GM12878 (cell line): ENCODE results near the gene SCARB1. TPM values are rescaled to one million over a fixed set of nuclear protein-coding genes. Genes with fewer than 3 reads are reported as not detected.

ENCODE experiments used
- ATAC-seq: fragments of 200-7000 bp; cut with Tn5 transposase; 3 replicates; pipeline ENCODE4 v1.9.1; 2020; ENCODE audit warnings: mild to moderate bottlenecking, moderate library complexity
- BruUV-seq: library from RNA; stranded (reverse); fragments of 400-500 nt; replicated peaks from 2 replicates; lab custom pipeline; 2021; lab: Mats Ljungman, UMichigan
- CTCF ChIA-PET: fragments of 300-600 bp; sonication (Branson Sonifier 250); formaldehyde crosslinking; extraction: SDS; loops from one replicate; lab custom pipeline; 2021; ENCODE audit warnings: inconsistent platforms; lab: Yijun Ruan, JAX
- POLR2A ChIA-PET: fragments of 350-600 bp; formaldehyde crosslinking; extraction: SDS; loops from one replicate; lab custom pipeline; 2021; ENCODE audit warnings: inconsistent platforms; lab: Charles Lee
- RAD21 ChIA-PET: fragments of 300-600 bp; sonication (Branson Sonifier 250); formaldehyde crosslinking; loops from one replicate; lab custom pipeline; 2023; ENCODE audit warnings: antibody characterized with exemption; ENCODE audit not compliant: unreplicated experiment; lab: Charles Lee
- SMC1A ChIA-PET: fragments of 300-600 bp; sonication (Branson Sonifier 250); formaldehyde crosslinking; loops from one replicate; lab custom pipeline; 2023; ENCODE audit not compliant: unreplicated experiment, uncharacterized antibody; lab: Charles Lee
- DNase-seq: peaks from one replicate; pipeline ENCODE4 v3.0.0-alpha.2; 2011; ENCODE audit warnings: low read depth, low spot score
- FAIRE-seq: peaks from 3 replicates; lab custom pipeline; 2011; peaks lifted over from hg19 to GRCh38; lab: Jason Lieb, UNC
- H2AFZ ChIP-seq: 2 replicates; pipeline ENCODE4 v1.6.0; 2011; ENCODE audit warnings: low read depth, low read length, control low read depth; ENCODE audit not compliant: control insufficient read depth
- H3K27ac ChIP-seq: 2 replicates; pipeline ENCODE4 v1.5.1; 2011; ENCODE audit warnings: control low read depth; ENCODE audit not compliant: control insufficient read depth, insufficient read depth
- H3K27me3 ChIP-seq, 2 experiments: replicated peaks in 1 of 2; 2 replicates each; pipeline versions ENCODE4 v1.6.0 to v1.6.1; 2011; ENCODE audit warnings: low read length in 1 of 2; ENCODE audit not compliant: control insufficient read depth in 2 of 2, insufficient read depth in 2 of 2
- H3K36me3 ChIP-seq, 2 experiments: 2 replicates each; pipeline ENCODE4 v1.5.1; 2011; ENCODE audit warnings: low read length in 1 of 2; ENCODE audit not compliant: control insufficient read depth in 2 of 2, insufficient read depth in 2 of 2
- H3K4me1 ChIP-seq: 2 replicates; pipeline ENCODE4 v1.6.1; 2011; ENCODE audit warnings: mild to moderate bottlenecking, low read length, moderate library complexity, mixed read lengths; ENCODE audit not compliant: control insufficient read depth, insufficient read depth
- H3K4me2 ChIP-seq: 2 replicates; pipeline ENCODE4 v1.6.0; 2011; ENCODE audit warnings: control low read depth; ENCODE audit not compliant: control insufficient read depth, insufficient read depth
- H3K4me3 ChIP-seq: fragments of 200-600 bp; sonication (generic); 2 replicates; pipeline ENCODE4 v1.5.1; 2016
- H3K79me2 ChIP-seq: 2 replicates; pipeline ENCODE4 v1.6.0; 2011; ENCODE audit warnings: low read length; ENCODE audit not compliant: control insufficient read depth, insufficient read depth
- H3K9ac ChIP-seq: 2 replicates; pipeline ENCODE4 v1.8.0; 2011; ENCODE audit warnings: low read length, control low read depth, mixed read lengths; ENCODE audit not compliant: control insufficient read depth, insufficient read depth
- H3K9me3 ChIP-seq: replicated peaks from 3 replicates; pipeline ENCODE4 v1.5.1; 2011; ENCODE audit warnings: mild to moderate bottlenecking, low read length; ENCODE audit not compliant: control insufficient read depth, insufficient read depth
- H4K20me1 ChIP-seq: 2 replicates; pipeline ENCODE4 v1.6.0; 2011; ENCODE audit not compliant: control insufficient read depth, insufficient read depth
- EGR1 ChIP-seq, 2 experiments: IDR thresholded peaks; 1 replicate in 1 of 2; 2 replicates in 1 of 2; pipeline ENCODE4 v1.6.1; 2011 to 2012; ENCODE audit warnings: low read depth in 2 of 2, low read length in 2 of 2, borderline replicate concordance in 1 of 2, mild to moderate bottlenecking in 1 of 2, moderate library complexity in 1 of 2
- HDAC2 ChIP-seq: fragments of 200-600 bp; sonication (generic); IDR thresholded peaks from 2 replicates; pipeline ENCODE4 v1.6.1; 2017
- KAT2A ChIP-seq: conservative IDR thresholded peaks from 2 replicates; pipeline ENCODE4 v1.6.1; 2011; ENCODE audit warnings: low read depth, low read length; ENCODE audit not compliant: control insufficient read depth
- MXI1 ChIP-seq: fragments of 150-350 bp; IDR thresholded peaks from 2 replicates; pipeline ENCODE4 v1.6.1; 2011; ENCODE audit warnings: low read depth, mild to moderate bottlenecking, inconsistent platforms, low read length, improper control_type of control experiment
- SMARCA5 ChIP-seq: fragments of 450-650 bp; IDR thresholded peaks from 2 replicates; pipeline ENCODE4 v1.6.1; 2017; ENCODE audit warnings: mild to moderate bottlenecking
- SPI1 ChIP-seq: IDR thresholded peaks from 2 replicates; pipeline ENCODE4 v1.6.1; 2011; ENCODE audit warnings: low read depth, mild to moderate bottlenecking, low read length, moderate library complexity, borderline replicate concordance; ENCODE audit not compliant: insufficient read depth
- STAT3 ChIP-seq: IDR thresholded peaks from 2 replicates; pipeline ENCODE4 v1.6.1; 2011; ENCODE audit warnings: low read depth, low read length, improper control_type of control experiment
- ZBED1 ChIP-seq: IDR thresholded peaks from 2 replicates; pipeline ENCODE4 v1.6.1; 2016; ENCODE audit warnings: borderline replicate concordance
- WGBS: methylation state at CpG from one replicate; pipeline ENCODE4 v1.1.6; 2016; ENCODE audit warnings: low lambda C conversion rate; ENCODE audit not compliant: insufficient replicate concordance, insufficient coverage; ENCODE audit errors: missing lambda C conversion rate; 5-methylcytosine and 5-hydroxymethylcytosine counted together
- in situ Hi-C: fragments of 300-500 bp; cut with MboI; formaldehyde crosslinking; loops from 9 replicates; pipeline ENCODE4 v1.14.3; 2018; ENCODE audit warnings: mixed read lengths
- intact Hi-C: fragments of 100-400 bp; cut with micrococcal nuclease; formaldehyde crosslinking; loops from one replicate; pipeline ENCODE4 v1.14.2; 2022; ENCODE audit not compliant: unreplicated experiment
- polyA plus RNA-seq, 11 experiments: library from polyadenylated mRNA; depleted of rRNA in 4 of 11; unstranded in 6 of 11; stranded (reverse) in 5 of 11; fragments of >200 nt; fragmentation: Nextera tagmentation in 4 of 11; fragmentation: Illumina TruSeq in 1 of 11; extraction: Ambion mirVana in 4 of 11; extraction: Trizol in 1 of 11; gene quantifications; 1 replicate in 1 of 11; 2 replicates in 10 of 11; pipeline versions ENCODE4 v1.2.1 to v1.2.3, GENCODE V29; 2011 to 2016; ENCODE audit warnings: inconsistent platforms in 2 of 11, missing spikeins in 2 of 11, low read depth in 1 of 11
- total RNA-seq, 4 experiments: library from RNA; depleted of rRNA in 3 of 4; stranded (reverse); fragments of >200 nt in 3 of 4; fragmentation: Illumina TruSeq in 1 of 4; extraction: Trizol in 1 of 4; gene quantifications; 2 replicates each; pipeline versions ENCODE4 v1.2.1 to v1.2.3, GENCODE V29; 2013 to 2021
- TF ChIP-seq, protein P1 (sequence below): IDR thresholded peaks from 2 replicates; pipeline ENCODE4 v1.6.1; 2011; ENCODE audit warnings: borderline replicate concordance, low read depth, mild to moderate bottlenecking, moderate library complexity, low read length; ENCODE audit not compliant: insufficient read depth, poor library complexity, severe bottlenecking
- TF ChIP-seq, protein P2 (sequence below): IDR thresholded peaks from 2 replicates; pipeline ENCODE4 v1.6.1; 2012; ENCODE audit warnings: low read depth, low read length, improper control_type of control experiment
- TF ChIP-seq, protein P3 (sequence below): fragments of 450-650 bp; IDR thresholded peaks from 2 replicates; pipeline ENCODE4 v1.6.1; 2017; ENCODE audit warnings: borderline replicate concordance
- TF ChIP-seq, protein P4 (sequence below): fragments of 450-650 bp; IDR thresholded peaks from 2 replicates; pipeline ENCODE4 v1.6.1; 2016; ENCODE audit warnings: mild to moderate bottlenecking
- TF ChIP-seq, protein P5 (sequence below): IDR thresholded peaks from 2 replicates; pipeline ENCODE4 v1.6.1; 2011; ENCODE audit warnings: low read depth, mild to moderate bottlenecking, low read length, moderate library complexity, borderline replicate concordance; ENCODE audit errors: extremely low read depth

Gene SCARB1
- total and polyA plus RNA-seq, 10 of the 15 experiments (the other 5 are each of a cell fraction or from before 2014, with no cell fraction given): 0.34 to 104 (median 63.1) TPM

DNA sequence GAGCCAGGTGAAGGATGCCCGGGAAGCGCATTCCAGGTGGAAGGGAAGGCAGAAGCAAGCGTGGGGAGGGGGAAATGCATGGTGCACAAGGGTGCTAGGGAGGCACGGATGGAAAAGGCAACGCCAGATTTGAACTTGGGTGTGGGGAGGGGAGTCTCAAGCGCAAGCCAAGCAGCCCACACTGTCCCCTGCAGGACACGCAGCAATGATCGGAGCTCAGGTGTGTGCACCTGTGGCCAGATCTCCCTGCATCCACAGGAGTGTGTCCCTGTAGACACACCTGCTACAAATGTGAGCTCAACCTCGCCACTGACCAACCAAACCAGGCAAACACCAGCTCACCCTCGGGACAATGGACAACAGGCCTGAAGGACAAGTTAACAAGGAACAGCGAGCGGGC, 63.2 kb downstream of the SCARB1 start (continued):
- TF ChIP-seq, protein P1, sequence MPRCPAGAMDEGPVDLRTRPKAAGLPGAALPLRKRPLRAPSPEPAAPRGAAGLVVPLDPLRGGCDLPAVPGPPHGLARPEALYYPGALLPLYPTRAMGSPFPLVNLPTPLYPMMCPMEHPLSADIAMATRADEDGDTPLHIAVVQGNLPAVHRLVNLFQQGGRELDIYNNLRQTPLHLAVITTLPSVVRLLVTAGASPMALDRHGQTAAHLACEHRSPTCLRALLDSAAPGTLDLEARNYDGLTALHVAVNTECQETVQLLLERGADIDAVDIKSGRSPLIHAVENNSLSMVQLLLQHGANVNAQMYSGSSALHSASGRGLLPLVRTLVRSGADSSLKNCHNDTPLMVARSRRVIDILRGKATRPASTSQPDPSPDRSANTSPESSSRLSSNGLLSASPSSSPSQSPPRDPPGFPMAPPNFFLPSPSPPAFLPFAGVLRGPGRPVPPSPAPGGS: no peak
- TF ChIP-seq HDAC2: no peak

DNA sequence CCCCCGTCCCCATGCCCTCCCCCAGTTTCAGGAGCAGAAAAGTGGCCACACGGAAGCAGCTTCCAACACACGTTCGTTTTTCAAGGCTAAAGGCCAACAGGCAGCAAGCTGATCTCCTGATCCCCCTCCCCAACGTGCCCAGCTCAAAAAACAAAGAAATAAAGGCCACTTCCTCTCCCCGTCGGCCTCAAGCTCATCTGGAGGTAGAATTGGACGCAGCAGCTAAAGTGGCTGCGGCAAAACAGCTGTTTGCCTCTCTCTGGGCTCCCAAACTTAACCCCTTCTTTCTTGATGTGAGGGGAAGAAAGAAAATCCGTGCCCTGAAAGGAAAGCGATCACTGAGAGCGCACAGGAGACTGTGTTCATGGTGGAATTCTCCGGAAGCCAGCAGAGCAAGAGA, 66.3 kb downstream of the SCARB1 start:
- Histone ChIP-seq H3K79me2 (no peaks in the 10 kb centered on the region), H3K9me3 (no peaks in the 10 kb centered on the region), H3K9ac (no peak overlapping the region), H3K4me3 (no peak overlapping the region), H2AFZ (no peak overlapping the region), H3K4me2 (no peak overlapping the region), H3K4me1 (peaks cover 25% of the 10 kb centered on the region), H3K36me3 (peaks cover 16 to 24% of the 10 kb centered on the region in 2 experiments), H3K27me3 (no peaks in the 10 kb centered on the region), H3K27ac (no peak overlapping the region), H4K20me1 (no peaks in the 10 kb centered on the region)
- ChIA-PET SMC1A (interaction anchor here (1.2 kb wide), 1 partner anchor 21 kb away, joined by 3 read pairs; no protein-coding TSS in a partner anchor), CTCF (no interaction called here), RAD21 (interaction anchor here (0.6 kb wide), 1 partner anchor 17 kb away, joined by 3 read pairs; no protein-coding TSS in a partner anchor), POLR2A (interaction anchor here (0.9 kb wide), 2 partner anchors 30 to 109 kb away, joined by 5 read pairs; no protein-coding TSS in a partner anchor)
- no TSS peak for BruUV-seq
- intact Hi-C loops (no loop called here), in situ Hi-C loops (no loop called here)
- ATAC-seq: no peak
- FAIRE-seq: no peak
- TF ChIP-seq STAT3 (no peak), SPI1 (peak; percentile 14; the same call in 1 of the 2 replicates), ZBED1 (no peak), KAT2A (no peak), SMARCA5 (no peak), MXI1 (no peak), EGR1 (IDR thresholded peaks at IDR 0.05; ENCODE audit: borderline replicate concordance in 1 of 2, low read depth in 2 of 2, low read length in 2 of 2) (no peak)
- TF ChIP-seq, protein P2, sequence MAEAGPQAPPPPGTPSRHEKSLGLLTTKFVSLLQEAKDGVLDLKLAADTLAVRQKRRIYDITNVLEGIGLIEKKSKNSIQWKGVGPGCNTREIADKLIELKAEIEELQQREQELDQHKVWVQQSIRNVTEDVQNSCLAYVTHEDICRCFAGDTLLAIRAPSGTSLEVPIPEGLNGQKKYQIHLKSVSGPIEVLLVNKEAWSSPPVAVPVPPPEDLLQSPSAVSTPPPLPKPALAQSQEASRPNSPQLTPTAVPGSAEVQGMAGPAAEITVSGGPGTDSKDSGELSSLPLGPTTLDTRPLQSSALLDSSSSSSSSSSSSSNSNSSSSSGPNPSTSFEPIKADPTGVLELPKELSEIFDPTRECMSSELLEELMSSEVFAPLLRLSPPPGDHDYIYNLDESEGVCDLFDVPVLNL: no peak
- TF ChIP-seq, protein P3, sequence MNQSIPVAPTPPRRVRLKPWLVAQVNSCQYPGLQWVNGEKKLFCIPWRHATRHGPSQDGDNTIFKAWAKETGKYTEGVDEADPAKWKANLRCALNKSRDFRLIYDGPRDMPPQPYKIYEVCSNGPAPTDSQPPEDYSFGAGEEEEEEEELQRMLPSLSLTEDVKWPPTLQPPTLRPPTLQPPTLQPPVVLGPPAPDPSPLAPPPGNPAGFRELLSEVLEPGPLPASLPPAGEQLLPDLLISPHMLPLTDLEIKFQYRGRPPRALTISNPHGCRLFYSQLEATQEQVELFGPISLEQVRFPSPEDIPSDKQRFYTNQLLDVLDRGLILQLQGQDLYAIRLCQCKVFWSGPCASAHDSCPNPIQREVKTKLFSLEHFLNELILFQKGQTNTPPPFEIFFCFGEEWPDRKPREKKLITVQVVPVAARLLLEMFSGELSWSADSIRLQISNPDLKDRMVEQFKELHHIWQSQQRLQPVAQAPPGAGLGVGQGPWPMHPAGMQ: no peak
- TF ChIP-seq, protein P4, sequence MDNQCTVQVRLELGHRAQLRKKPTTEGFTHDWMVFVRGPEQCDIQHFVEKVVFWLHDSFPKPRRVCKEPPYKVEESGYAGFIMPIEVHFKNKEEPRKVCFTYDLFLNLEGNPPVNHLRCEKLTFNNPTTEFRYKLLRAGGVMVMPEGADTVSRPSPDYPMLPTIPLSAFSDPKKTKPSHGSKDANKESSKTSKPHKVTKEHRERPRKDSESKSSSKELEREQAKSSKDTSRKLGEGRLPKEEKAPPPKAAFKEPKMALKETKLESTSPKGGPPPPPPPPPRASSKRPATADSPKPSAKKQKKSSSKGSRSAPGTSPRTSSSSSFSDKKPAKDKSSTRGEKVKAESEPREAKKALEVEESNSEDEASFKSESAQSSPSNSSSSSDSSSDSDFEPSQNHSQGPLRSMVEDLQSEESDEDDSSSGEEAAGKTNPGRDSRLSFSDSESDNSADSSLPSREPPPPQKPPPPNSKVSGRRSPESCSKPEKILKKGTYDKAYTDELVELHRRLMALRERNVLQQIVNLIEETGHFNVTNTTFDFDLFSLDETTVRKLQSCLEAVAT: peak; percentile 65; the same call in 1 of the 2 replicates
- TF ChIP-seq, protein P5, sequence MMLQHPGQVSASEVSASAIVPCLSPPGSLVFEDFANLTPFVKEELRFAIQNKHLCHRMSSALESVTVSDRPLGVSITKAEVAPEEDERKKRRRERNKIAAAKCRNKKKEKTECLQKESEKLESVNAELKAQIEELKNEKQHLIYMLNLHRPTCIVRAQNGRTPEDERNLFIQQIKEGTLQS: no peak
- DNase-seq: no peak
- WGBS: 87% methylated on average over 13 of the region's 13 CpGs
